ENCODE results near the gene KLHL15.
"Not testable (repeated sequence)": the region's sequence is repeated elsewhere in the genome, so short reads cannot be mapped to it uniquely, and the experiment has no call there.

The KLHL15 gene

GRCh38 chrX:24027086-24027485, at the start of gene KLHL15:
TSS of gene KLHL15 (minus strand) at chrX:24027186. CDS start at chrX:24006693, 20,493 bp downstream.
- no peak for DNase-seq

DNA sequence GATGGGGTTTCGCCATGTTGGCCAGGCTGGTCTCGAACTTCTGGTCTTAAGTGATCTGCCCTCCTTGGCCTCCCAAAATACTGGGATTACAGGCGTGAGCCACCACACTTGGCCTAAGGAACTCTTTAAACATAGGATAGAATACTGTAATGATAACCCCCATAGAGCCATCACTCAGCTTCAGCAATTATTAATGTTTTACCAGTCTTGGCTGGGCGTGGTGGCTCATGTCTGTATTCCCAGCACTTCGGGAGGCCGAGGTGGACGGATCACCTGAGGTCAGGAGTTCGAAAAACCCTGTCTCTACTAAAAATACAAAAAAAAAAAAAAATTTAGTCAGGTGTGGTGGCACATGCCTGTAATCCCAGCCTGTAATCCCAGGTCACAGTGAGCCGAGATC, 42.9 kb upstream of the KLHL15 start:
- DNase-seq: no peak

- no peak for DNase-seq
These were observed 36.5 kb upstream of the KLHL15 start for GRCh38 chrX:24063488-24063887.

GRCh38 chrX:24055043-24055356, 28.0 kb upstream of the KLHL15 start:
- no peak for DNase-seq

DNA sequence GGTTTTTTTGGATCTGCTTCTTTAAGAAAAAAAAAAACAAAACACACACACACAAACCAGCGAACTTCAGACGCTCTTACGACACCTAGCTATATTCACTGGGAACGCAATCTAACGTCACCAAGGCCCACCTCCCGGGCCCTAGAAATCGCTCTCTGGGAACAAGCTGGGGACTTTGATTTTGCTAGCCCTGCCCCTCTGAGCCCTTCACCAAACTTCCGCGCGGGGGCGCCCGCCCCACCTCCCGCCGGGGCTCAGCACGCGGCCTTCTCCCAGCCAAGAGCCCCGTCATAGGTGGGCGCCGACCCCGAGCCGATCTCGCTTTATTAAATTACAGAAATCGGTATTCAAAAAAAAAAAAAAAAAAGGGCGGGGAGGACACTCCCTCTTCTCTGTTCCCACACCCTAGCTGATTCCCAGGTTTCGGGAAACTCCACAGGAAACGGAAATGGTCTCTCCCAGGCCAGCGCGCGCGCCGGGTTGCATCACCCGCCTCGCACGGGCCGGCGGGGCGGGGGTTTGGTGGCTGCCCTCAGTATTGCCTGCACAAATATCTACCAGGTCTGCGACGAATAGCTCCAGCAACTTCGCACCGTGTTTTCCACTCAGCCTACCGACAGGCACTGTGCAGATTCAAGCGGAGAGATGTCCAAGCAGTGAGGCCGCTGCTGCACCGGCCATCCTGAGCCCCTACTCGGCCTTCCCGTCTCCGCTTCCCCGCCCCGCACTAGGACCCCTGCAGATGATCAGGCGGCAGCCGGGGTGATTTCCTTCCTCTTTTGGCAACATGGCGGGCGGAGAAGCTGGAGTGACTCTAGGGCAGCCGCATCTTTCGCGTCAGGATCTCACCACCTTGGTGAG, 27.4 kb upstream of the KLHL15 start, which contains the start of gene EIF2S3:
EIF2S3 (plus strand) TSS at position 775 of the 861 bp plus-strand sequence; CDS start at position 788, 13 bp downstream.
- DNase-seq: peak; percentile 93

DNA sequence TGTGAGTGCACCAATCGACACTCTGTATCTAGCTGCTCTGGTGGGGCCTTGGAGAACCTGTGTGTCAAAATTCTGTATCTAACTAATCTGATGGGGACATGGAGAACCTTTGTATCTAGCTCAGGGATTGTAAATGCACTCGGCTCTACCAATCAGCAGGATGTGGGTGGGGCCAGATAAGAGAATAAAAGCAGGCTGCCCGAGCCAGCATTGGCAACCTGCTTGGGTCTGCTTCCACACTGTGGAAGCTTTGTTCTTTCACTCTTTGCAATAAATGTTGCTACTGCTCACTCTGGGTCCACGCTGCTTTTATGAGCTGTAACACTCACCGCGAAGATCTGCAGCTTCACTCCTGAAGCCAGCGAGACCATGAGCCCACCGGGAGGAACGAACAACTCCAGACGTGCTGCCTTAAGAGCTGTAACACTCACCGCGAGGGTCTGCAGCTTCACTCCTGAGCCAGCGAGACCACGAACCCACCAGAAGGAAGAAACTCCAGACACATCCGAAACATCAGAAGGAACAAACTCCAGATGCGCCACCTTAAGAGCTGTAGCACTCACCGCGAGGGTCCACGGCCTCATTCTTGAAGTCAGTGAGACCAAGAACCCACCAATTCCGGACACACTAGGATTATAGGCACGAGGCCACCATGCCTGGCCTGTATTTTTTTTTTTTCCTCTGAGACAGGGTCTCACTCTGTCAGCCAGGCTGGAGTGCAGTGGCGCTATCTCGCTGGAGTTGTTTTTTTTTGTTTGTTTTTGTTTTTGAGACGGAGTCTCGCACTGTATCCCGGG, 23.7 kb upstream of the KLHL15 start:
- not testable (repeated sequence) for DNase-seq

DNA sequence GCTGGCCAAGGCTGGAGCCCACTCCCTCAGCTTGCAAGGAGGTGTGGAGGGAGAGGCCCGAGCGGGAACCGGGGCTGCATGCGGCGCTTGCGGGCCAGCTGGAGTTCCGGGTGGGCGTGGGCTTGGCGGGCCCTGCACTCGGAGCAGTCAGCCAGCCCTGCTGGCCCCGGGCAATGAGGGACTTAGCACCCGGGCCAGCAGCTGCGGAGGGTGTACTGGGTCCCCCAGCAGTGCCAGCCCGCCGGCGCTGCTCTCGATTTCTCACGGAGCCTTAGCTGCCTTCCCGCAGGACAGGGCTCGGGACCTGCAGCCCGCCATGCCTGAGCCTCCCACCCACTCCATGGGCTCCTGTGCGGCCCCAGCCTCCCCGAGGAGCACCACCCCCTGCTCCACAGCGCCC, 22.7 kb upstream of the KLHL15 start:
- DNase-seq: not testable (repeated sequence)

GRCh38 chrX:24046060-24046459, 19.1 kb upstream of the KLHL15 start:
- not testable (repeated sequence) for DNase-seq

DNA sequence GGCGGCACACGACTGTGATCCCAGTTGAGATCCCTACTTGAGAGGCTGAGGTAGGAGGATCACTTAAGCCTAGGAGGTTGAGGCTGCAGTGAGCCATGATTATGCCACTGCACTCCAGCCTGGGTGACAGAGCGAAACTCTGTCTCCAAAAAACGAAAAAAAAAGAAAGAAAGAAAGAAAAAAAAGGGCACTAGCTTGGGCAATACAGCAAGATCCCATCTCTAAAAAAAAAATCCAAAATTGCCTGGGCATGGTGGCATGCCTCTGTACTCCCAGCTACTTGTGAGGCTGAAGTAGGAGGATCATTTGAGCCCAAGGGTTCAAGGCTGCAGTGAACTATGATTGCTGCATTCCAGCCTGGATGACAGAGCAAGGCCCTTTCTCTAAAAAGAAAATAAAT, 10.7 kb upstream of the KLHL15 start:
- DNase-seq: no peak

GRCh38 chrX:24034485-24034884, 7.5 kb upstream of the KLHL15 start:
- DNase-seq: no peak

DNA sequence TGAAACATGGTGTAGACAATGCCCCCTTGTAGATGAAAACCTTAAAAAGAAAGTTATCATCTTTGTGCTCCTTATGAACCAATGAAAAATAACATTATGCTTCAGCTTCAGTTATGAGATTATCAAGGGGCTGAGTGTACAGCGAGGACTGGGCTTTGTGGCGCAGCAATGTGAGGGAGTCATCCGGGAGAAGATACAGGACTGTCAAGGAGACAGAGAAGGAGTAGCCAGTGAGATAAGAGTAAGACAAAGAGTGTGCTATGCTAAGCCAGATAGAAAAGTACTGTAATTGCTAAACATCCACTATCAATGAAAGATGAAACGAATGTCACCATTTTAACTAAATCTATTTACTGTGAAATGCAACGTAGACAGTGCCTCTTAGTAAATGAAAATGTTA, 3.6 kb upstream of the KLHL15 start:
- no peak for DNase-seq

GRCh38 chrX:24027985-24028384, 999 bp upstream of the KLHL15 start:
- DNase-seq: no peak

DNA sequence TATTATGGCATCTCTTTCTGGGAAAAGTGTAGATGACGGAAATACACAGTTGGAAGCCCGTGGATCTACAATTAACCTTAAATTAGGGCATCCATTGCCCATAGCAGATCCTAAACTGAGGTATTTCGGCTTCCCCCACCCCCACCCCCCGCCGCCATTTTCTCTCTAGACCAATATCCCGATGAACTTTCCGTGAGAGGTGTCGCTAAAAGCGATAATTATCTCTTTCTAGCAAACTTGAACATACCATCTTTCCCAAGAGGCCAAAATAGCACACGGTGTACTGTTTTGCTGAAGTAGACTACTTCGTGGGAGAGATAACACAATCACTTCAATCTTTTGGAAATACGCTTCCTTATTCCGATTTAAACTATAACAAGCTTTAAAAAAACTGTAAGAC, 554 bp downstream of the KLHL15 start:
- DNase-seq: no peak

GRCh38 chrX:24025741-24026403, 1.1 kb downstream of the KLHL15 start:
- peak; percentile 23 for DNase-seq

- DNase-seq: peak; percentile 82
These were observed 1.9 kb downstream of the KLHL15 start for GRCh38 chrX:24024819-24025740.

DNA sequence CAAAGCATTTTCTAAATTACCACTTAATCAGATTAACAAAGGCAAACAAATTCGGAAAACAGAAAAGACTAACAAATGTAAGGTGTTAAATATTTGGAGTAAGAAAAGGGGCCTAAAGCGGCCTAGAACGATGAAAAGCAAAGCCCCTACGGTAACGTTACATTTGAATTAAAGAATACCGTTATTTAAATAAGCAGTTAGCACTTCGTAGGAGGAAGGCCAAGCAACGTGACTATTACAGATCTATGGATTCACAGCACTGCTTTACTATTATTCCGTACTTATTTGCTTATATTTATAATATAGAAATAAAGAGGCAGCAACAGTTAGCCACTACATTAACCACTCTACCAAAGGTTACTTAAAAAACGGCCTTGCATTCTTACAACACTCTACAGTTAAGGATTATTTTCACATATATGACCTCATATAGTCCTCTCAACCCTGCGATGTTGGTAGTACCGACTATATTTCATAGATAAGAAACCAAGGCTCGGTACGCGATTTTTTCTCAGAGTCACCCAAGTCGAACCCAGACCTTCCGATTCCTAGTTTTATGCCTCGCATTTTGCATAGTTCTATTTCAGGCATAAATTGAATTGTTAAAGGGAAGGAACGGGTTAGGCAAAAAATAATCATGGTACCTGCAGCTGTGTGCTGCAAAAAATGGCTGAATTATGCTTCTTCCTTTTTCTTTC, 2.9 kb downstream of the KLHL15 start:
- DNase-seq: no peak

DNA sequence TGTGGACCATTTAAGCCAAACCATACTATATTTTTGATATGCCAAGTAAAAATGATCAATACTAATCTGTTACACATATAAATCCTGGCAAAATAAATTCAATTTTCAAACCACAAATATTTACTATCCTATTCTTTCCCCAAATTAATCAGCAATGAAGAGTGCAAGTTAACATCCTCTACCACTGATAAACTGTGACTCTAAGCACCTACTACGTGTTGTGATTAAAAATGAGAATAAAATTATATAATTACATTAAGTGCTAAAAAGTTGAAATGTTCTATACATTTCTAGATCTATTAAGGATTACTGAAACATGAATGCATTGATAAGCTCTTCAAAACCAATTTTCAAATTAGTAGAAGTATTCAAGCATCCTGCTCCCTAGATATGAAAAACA, 3.4 kb downstream of the KLHL15 start:
- no peak for DNase-seq

GRCh38 chrX:24020306-24020876, 6.6 kb downstream of the KLHL15 start:
- no peak for DNase-seq

- no peak for DNase-seq
These were observed 7.5 kb downstream of the KLHL15 start for GRCh38 chrX:24019448-24019847.

DNA sequence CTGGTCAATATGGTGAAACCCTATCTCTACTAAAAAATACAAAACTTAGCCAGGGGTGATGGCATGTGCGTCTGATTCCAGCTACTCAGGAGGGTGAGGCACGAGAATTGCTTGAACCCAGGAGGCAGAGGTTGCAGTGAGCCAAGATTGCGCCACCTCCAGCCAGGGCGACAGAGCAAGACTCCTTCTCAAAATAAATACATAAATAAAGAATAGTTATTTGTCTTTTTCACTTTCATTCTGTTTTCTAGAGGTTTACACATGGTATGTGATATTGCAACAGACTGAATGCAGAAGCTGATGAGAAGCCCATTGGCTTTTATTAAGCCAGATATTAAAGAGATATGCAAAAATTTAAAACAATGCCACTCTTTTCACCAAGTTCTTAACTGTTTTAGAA, 8.2 kb downstream of the KLHL15 start:
- no peak for DNase-seq

GRCh38 chrX:24017674-24018073, 9.3 kb downstream of the KLHL15 start:
- no peak for DNase-seq

Measured in NCI-H1092 (cell line).